C4-2B (cell line): ENCODE data around the gene HDAC1.

ENCODE experiments used
- CTCF ChIP-seq: fragments of 450-650 bp; conservative IDR thresholded peaks from 2 replicates; pipeline ENCODE4 v1.5.1; 2017; ENCODE audit warnings: mild to moderate bottlenecking
- ZFX ChIP-seq: fragments of 450-650 bp; IDR thresholded peaks from 2 replicates; pipeline ENCODE4 v1.6.1; 2017

GRCh38 chr1:32305310-32305709 is 13.4 kb downstream of the HDAC1 start:
- TF ChIP-seq CTCF (no peak), ZFX (no peak)
